Left renal cortex interstitium (tissue), 4 donors: ENCODE measurements around the gene SLIT2. TPM values are rescaled to one million over a fixed set of nuclear protein-coding genes. Genes with fewer than 3 reads are reported as not detected.

ENCODE experiments used
- DNase-seq, 4 donors: peaks; one replicate each; pipeline ENCODE4 v3.0.0-alpha.2; 2013; ENCODE audit warnings: low read depth in 4 of 4, low spot score in 2 of 4, missing footprints in 1 of 4
- polyA plus RNA-seq, 4 donors: library from polyadenylated mRNA; unstranded; fragments of 120-200 nt; gene quantifications; one replicate each; pipeline ENCODE4 v1.2.1, GENCODE V29; 2013; ENCODE audit not compliant: insufficient read length in 4 of 4

Gene SLIT2
- polyA plus RNA-seq, 4 donors: 38.8 to 53.6 (median 48.5) TPM

GRCh38 chr4:20298986-20299385 lies 47.3 kb downstream of the SLIT2 start:
- no peak for DNase-seq

DNA sequence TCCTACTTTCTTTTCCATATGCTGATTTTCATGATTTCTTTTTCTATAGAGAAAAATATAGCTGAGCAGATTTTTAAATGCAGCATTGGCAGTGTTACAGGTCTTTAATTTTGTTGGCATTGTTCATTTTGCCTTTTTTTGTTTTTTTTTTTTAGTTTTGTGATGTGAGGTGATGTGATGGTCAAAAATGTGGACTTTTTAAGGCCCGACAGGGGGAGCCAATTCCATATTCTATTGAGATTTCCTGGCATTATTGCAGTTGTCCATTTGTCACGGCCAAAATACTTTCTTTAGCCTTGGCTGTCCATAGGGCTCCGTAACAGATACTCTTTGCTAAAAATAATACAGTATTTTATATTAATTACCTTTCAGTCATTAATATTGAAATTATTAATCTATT lies 47.8 kb downstream of the SLIT2 start:
- no peak for DNase-seq

GRCh38 chr4:20301161-20301560 lies 49.5 kb downstream of the SLIT2 start:
- DNase-seq: no peak
